HuH-7.5 (cell line): ENCODE data around the gene DUSP15.
"Not testable (repeated sequence)": the region's sequence is repeated elsewhere in the genome, so short reads cannot be mapped to it uniquely, and the experiment has no call there.

Experiments
- DNase-seq: peaks from one replicate; pipeline ENCODE4 v3.0.0; 2011; ENCODE audit warnings: low spot score

DUSP15 gene, protein sequence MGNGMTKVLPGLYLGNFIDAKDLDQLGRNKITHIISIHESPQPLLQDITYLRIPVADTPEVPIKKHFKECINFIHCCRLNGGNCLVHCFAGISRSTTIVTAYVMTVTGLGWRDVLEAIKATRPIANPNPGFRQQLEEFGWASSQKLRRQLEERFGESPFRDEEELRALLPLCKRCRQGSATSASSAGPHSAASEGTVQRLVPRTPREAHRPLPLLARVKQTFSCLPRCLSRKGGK

DNA sequence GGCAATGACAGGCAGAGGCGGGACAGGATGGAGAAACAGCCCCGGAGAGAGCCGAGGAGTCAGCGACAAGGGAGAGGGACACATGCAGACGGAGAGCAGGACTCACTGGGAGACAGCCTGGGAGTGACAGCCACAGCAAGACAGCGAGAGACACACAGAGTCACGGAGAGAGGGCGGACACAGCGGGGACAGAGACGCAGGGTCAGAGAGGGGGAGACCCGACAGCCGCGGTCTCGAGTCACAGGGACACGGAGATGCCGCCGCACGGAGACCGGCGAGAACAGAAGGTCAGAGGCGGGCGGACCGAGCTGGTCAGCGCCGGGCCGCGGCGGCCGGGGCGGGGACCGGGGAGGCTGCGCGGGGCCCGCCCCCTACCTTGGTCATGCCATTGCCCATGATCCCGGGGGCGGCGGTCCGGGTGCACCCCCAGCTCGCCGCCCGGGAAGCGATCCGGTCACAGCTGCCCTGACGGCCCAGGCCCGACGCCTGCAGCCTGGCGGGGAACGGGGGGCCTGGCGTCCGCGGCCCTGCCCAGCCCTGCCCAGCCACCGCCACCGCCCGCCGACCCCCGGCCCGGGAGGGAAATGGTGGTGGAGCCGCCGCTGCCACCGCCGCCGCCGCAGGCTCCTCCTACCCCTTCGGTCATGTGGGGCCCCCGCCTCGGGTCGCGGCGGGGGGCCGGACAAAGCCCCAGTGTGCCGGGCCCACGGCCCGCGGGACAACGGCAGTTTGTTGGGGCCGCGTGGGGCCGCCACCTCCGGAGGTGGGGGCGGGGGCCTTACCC lies at the start of gene DUSP15, which contains the start of gene TTLL9:
DUSP15 (minus strand) TSS at position 586 of the 784 bp plus-strand sequence; CDS start at position 396, 190 bp downstream.
TTLL9 (plus strand) TSS at position 693 of the 784 bp plus-strand sequence. CDS start 493 bp downstream, outside the sequence.
- peak; percentile 66 for DNase-seq

DNA sequence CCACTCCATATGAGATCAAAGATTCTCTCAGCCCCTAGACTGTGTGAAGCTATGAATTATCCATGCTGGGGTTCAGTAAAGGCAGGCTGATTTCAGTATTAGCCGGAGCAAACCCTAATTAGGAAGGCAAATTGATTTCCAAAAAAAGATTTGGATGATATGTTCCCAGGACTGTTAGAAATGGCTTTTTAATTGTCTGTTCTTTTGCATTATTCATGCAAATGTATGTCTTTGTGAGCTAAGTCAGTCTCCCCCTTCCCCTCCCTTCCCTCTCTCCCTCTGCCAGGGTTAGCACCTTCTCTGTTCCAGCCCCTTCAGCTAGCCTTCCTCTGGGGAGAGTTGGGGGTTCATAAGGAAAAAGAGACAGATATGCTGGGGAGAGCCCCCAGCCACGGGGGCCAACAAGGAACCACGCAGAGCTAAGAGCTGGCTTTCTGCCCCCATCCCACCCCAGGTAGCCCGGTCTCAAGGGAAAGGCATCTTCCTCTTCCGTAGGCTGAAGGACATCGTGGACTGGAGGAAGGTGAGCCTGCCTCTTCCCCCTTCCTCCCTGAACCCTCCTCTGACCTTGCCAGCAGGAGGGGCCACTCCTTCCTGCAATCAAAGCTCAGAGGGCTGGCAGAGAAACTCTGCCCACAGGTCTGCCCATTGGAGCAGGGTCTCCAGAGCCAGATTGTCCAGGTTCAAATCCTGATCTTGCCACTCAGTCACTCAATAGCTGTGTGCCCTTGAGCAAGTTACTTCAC lies 49.3 kb upstream of the DUSP15 start:
- DNase-seq = no peak

DNA sequence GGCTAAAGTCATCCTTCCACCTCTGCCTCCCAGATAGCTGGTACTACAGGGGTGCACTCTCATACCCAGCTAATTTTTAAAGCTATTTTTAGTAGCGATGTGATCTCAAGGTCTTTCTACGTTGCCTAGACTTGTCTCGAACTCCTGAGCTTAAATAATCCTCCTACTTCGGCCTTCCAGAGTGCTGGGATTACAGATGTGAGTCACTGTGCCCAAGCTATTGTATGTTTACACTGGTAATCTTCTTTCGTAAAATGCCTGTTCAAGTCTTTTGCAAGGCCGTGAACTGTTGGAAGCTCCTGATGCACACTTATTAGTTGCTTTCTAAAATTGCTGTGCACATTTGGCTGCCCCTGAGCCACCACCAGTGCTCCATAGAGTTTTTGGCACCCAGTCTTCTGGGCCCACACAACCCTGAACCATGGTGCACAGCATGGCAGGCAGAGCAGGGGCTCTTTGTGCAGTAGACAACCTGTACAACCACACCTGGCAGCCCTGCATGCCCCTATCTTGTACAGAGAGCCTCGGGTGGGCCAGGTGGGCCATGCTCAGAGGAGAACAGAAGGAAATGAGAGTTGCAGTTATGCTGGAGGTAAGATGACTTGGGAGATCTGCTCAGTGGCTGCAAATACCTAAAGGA lies 48.3 kb upstream of the DUSP15 start:
- no peak for DNase-seq

DNA sequence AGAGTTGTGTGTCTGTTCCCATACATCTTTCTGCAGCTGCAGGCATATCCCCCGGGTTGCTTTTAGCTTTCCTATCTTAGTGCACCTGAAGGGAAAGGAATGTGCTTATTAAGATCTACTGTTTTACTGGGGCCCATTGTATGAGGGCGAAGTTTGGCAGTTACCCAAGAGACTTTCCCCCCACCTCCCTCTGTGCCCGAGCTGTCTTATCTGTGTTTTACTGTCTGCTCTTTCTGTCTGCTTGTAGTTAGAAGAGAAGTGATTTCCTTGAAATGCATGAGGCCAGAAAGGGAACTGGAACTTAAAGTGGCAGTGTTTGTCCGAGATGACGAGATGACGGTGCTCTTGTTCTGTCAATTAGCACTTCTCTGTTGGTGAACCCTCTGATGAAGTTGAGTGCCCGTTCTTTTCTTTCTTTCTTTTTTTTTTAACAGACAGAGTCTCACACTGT lies 47.7 kb upstream of the DUSP15 start:
- DNase-seq = not testable (repeated sequence)

DNA sequence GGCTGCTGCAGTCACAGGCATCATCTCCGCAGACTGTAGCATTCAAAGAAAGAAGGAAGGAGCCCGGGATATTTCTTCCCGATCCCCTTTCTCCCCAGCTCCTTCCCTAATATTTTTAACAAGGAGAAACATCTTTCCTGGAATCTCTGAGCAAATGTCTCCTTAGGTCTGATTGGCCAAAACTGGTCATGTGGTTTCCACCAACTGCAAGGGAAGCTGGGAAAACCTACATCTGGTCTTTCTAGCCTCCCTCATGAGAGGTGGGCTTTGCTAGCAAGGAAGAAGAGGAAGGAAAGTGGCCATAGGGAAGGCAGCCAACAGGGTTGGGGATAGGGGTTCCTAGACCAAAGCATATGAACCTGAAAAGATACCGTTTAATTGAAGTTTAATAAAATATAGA lies 46.4 kb upstream of the DUSP15 start:
- no peak for DNase-seq

DNA sequence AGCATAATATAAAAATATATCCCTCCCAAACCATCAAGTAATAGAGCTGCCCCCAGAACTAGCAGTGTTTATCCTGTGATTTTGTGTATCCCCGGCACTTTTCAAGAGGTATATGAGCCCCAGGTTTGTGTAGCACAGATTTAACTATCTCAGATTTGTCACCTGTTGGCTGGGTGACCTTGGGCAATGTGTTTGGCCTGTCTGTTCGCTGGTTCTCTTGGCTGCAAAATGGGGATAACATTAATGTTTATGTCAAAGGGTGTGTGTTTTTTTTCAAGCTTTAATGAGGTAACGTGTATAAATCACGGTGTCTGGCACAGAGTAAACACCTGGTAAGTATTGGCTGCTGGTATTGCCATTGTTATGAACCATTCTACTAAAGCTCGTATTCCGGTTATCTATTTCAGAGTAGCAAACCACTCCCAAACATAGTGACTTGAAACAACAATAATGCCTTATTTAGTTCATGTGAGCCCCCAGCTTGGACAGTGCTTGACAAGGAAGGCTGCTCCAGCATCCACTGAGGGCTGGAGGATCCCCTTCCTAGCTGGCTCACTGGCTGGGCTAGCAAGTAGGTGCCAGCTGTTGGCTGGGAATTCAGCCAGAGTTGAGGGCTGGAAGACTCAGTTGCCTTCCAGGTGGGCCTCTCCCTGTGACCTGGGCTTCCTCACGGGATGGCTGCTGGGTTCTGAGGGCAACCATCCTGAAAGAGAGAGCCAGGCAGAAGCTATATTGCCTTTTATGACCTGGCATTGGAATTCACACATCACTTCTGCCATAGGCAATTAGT lies 45.4 kb upstream of the DUSP15 start:
- DNase-seq = no peak

DNA sequence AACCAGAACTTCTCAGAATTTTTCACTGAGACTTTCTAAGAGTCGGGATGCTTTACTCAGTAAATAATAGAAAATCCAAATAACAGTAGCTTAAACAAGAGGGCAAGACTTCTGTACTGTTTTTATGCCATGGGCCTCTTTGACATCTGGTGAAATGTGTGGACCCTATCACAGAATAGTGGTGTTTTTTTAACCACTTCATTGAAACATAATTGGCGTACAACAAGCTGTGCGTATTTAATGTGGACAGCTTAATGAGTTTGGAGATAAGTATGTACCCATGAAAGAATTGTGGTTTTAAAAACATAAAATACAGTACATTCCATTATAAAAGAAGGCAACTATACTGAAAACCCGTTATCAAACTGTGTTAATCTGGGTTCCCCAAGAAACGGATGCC lies 43.8 kb upstream of the DUSP15 start:
- no peak for DNase-seq

GRCh38 chr20:31913431-31914157 lies 43.3 kb upstream of the DUSP15 start:
- DNase-seq = no peak

GRCh38 chr20:31910071-31910803 lies 39.9 kb upstream of the DUSP15 start:
- DNase-seq = no peak

DNA sequence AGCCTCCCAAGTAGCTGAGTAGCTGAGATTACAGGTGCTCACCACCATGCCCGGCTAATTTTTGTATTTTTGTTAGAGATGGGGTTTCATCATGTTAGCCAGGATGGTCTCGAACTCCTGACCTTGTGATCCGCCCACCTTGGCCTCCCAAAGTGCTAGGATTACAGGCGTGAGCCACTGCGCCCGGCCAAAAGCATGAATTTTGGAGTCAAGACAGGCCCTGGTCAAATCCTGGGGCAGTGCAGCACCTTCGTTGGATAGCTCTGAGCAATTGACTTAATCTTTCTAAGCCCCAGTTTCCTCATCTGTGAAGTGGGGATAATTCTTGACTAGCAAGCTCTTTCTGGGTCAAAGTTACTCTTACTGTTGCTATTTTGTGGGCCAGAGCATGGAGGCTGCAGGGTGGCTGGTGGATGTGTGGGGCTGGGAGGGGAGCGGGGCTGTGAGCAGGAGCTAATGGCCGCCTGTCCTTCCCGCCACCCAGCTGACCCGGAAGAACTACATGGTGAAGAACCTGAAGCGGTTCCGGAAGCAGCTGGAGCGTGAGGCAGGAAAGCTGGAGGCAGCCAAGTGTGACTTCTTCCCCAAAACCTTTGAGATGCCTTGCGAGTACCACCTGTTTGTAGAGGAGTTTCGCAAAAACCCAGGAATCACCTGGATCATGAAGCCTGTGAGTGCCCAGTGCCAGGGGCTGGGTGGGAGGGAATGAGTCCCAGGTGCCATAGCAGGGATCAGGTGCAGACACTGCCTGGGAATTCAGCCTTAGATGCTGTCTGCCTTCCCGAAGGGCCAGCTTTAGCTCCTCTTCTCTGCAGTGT lies 39.1 kb upstream of the DUSP15 start:
- DNase-seq = no peak

DNA sequence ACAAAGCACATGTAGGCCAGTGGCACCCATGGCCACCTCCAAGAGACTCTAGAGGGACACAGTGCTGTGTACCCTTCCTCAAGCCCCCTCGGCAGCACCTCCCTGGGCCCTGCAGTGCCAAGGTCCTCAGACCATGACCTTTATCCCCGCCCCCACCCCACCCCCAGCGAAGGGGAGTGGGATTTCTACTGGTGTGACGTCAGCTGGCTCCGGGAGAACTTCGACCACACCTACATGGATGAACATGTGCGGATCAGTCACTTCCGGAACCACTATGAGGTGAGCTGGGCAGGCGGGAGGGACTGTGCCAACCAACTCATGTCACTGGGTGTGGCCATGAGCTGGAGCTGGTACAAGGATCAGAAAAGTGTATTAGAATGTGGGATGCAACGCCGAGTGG lies 38.1 kb upstream of the DUSP15 start:
- DNase-seq = no peak

- no peak for DNase-seq
Measured at GRCh38 chr20:31908016-31908415, 37.7 kb upstream of the DUSP15 start.

DNA sequence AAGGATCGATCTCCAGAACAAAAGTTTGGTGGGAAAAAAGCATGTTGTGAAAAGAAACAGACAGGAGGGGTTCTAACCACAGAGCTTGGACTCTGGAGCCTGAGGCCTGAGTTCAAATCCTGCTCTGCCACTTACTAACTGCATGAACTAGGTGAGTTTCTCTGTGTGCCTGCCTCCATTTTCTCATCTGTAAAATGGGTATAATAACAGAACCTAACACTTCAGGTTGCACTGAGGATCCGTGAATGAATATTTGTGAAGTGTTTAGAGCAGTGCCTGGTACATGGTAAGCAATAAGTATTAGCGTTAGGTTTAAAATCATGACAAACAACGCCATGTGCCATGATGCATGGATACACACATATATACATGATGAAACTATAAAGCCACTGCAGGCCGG lies 36.7 kb upstream of the DUSP15 start:
- DNase-seq = no peak

DNA sequence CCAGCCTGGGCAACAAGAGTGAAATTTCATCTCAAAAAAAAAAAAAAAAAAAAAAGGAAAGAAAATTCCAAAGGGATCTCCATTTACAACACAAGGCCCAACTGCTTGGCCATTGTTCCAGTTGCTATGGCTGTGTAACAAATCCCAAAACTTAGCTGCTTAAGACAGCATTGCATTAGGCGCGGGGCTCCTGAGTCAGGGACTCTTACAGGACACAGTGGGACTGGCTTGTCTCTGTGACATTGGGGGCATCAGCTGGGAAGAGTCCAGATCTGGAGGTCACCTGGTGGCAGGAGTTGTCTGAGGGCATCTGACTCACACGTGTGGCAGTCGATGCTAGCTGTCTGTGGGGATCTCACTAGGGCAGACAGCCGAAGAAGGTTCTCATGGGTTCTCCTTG lies 35.7 kb upstream of the DUSP15 start:
- no peak for DNase-seq

DNA sequence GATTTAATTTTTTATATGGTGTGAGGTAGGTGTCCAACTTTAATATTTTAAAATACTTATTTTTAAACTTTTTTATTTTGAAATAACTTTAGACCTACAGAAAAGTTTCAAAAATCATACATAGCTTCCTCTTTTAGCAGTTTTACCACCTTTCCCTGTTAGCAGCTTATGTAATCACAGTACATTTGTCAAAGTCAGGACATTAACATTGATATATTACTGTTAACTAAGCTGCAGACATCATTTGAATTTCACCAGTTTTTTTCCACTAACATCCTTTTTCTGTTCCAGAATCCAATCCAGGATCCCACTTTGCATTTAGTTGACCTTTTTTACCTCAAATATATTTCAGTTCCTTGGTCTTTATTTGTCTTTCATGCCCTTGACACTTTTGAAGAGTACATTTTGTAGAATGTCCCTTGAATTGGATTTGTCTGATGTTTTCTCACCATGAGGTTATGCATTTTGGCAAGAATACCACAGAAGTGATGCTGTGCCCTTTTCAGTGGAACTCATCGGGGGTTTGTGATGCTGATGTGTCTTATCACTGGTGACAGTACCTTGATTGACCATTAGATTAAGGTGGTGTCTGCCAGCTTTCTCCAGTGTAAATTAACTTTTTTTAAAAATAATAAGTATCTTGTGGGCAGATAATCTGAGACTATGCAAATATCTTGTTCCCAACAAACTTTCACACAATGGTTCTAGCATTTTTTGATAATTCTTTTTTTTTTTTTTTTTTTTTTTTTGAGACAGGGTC lies 33.5 kb upstream of the DUSP15 start:
- DNase-seq = no peak

DNA sequence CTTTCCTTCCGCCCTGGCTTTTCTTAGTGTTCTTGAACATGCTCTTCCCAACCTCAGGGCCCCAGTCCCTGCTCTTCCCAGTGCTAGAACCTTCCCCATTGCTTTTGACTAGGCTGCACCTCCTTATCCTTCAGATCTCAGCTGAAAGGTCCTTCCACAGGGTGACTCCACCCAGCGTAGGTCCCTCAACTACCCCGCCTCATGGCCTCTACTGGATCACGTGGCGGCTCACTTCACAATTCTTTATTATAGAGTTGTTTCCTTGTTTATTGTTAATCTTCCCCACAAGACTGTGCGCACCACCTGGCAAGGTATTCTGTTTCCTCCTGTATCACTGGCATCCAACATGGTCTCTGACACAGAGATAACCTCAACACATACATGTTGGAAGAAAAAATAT lies 31.3 kb upstream of the DUSP15 start:
- no peak for DNase-seq

GRCh38 chr20:31897541-31897940 lies 27.2 kb upstream of the DUSP15 start:
- DNase-seq = no peak

DNA sequence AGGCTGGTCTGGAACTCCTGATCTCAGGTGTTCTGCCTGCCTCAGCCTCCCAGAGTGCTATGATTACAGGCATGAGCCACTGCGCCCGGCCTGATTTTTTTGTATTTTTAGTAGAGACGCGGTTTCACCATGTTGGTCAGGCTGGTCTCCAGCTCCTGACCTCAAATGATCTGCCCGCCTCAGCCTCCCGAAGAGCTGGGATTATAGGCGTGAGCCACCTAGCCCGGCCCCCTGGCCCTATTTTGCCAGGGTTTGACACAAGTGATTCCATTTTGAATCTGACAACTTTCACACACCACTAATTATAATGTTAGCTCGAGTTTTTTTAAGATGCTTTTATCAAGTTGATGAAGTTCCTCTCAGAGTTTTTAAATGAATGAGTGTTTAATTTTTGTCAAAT lies 25.7 kb upstream of the DUSP15 start:
- no peak for DNase-seq
